Ovary (tissue), 9 donors: ENCODE data around the gene SPINT2. TPM values are rescaled to one million over a fixed set of nuclear protein-coding genes. Genes with fewer than 3 reads are reported as not detected.
A peak's percentile ranks its signal among the peaks of the same experiment; 100 is the strongest.

Experiments
- DNase-seq, 5 donors: peaks; one replicate each; pipeline ENCODE4 v3.0.0-alpha.2; 2019 to 2020
- H3K27ac ChIP-seq, 2 donors: fragments of 200-600 bp; one replicate each; pipeline versions ENCODE4 v1.5.1 to v1.8.0; 2019 to 2022
- H3K27me3 ChIP-seq: fragments of 200-600 bp; one replicate; pipeline ENCODE4 v1.8.0; 2022
- H3K36me3 ChIP-seq: fragments of 200-600 bp; sonication (generic); one replicate; pipeline ENCODE4 v1.5.1; 2019
- H3K4me1 ChIP-seq: one replicate; pipeline ENCODE4 v1.8.1; 2013; ENCODE audit warnings: mild to moderate bottlenecking, moderate library complexity; ENCODE audit not compliant: insufficient read depth
- H3K4me3 ChIP-seq: fragments of 200-600 bp; sonication (generic); one replicate; pipeline ENCODE4 v1.5.1; 2017
- H3K9me3 ChIP-seq, 2 donors: fragments of 200-600 bp in 1 of 2; sonication (generic) in 1 of 2; one replicate each; pipeline versions ENCODE4 v1.5.1 to v1.8.1; 2013 to 2019; ENCODE audit warnings: mild to moderate bottlenecking in 1 of 2, moderate library complexity in 1 of 2
- EP300 ChIP-seq: sonication (generic); formaldehyde crosslinking; IDR thresholded peaks from one replicate; pipeline ENCODE4 v1.6.1; 2017; ENCODE audit warnings: antibody characterized with exemption
- POLR2A ChIP-seq: fragments of 450-650 bp; IDR thresholded peaks from one replicate; pipeline ENCODE4 v1.6.1; 2017; ENCODE audit warnings: antibody characterized with exemption, mild to moderate bottlenecking, moderate library complexity
- WGBS, 3 donors: extraction: QIAGEN DNeasy Blood & Tissue Kit in 1 of 3; methylation state at CpG; one replicate each; pipeline versions ENCODE4 v1.1.5 to v1.1.7; 2013 to 2017; 5-methylcytosine and 5-hydroxymethylcytosine counted together
- intact Hi-C, 4 donors: fragments of 100-400 bp; cut with DNase I; formaldehyde crosslinking; loops; one replicate each; pipeline versions ENCODE4 v1.11.0 to v1.15.1; 2022 to 2023
- polyA plus RNA-seq, 2 donors: library from polyadenylated mRNA; stranded (reverse); fragments of 200-250 nt in 1 of 2; fragments of 350-450 nt in 1 of 2; fragmentation: Illumina TruSeq in 1 of 2; extraction: RNeasy Lipid Tissue Mini Kit (QIAGEN cat#74804) in 1 of 2; gene quantifications; one replicate each; pipeline ENCODE4 v1.2.3, GENCODE V29; 2013 to 2014
- total RNA-seq, 7 donors: library from RNA; depleted of rRNA in 2 of 7; stranded (reverse); fragments of >200 nt in 2 of 7; fragmentation: NEBNext Ultra II Directional in 3 of 7; extraction: Animal tissue kit (Norgen Biotek cat#: 25700) in 3 of 7; gene quantifications; one replicate each; pipeline versions ENCODE4 v1.1.0 to v1.2.4, GENCODE V29; 2016 to 2023
- TF ChIP-seq, protein P1 (sequence below), 3 donors: fragments of 450-650 bp in 2 of 3; fragments of 200-600 bp in 1 of 3; IDR thresholded peaks; one replicate each; pipeline versions ENCODE4 v1.5.1 to v1.8.0; 2016 to 2022; ENCODE audit warnings: antibody characterized with exemption in 3 of 3, mild to moderate bottlenecking in 1 of 3
- donor health status: DM: no; HTN: no; CAD: no; lungs with moderate emphysema.
- donor health status: DM: no; HTN: no; CAD: no.
- donor health status: Bipolar disorder and iron deficiency.
- donor health status: DM: yes; HTN: yes; CAD: no.
- donor health status: DM: no; HTN: no; CAD: no.
- donor health status: DM: yes; HTN: yes; CAD: no.

Gene SPINT2
- total and polyA plus RNA-seq, 9 donors = 71.5 to 556 (median 117) TPM

DNA sequence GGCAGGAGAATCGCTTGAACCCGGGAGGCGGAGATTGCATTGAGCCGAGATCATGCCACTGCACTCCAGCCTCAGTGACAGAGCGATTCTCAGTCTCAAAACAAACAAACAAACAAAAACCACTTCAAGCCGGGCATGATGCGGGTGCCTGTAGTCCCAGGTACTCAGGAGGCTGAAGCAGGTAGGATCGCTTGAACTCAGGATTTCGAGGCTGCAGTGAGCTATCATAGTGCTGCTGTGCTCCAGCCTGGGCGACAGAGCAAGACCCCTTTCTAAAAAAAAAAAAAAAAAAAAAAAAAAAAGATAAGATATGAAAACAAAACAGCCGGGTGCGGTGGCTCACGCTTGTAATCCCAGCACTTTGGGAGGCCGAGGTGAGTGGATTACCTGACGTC, 21.1 kb upstream of the SPINT2 start:
- intact Hi-C loops = loop anchor here in 1 of 4 donors (5.0 kb wide), 1 partner anchor 89 kb away; no protein-coding TSS in a partner anchor
- TF ChIP-seq EP300 (no peak), POLR2A (no peak)
- TF ChIP-seq, protein P1, sequence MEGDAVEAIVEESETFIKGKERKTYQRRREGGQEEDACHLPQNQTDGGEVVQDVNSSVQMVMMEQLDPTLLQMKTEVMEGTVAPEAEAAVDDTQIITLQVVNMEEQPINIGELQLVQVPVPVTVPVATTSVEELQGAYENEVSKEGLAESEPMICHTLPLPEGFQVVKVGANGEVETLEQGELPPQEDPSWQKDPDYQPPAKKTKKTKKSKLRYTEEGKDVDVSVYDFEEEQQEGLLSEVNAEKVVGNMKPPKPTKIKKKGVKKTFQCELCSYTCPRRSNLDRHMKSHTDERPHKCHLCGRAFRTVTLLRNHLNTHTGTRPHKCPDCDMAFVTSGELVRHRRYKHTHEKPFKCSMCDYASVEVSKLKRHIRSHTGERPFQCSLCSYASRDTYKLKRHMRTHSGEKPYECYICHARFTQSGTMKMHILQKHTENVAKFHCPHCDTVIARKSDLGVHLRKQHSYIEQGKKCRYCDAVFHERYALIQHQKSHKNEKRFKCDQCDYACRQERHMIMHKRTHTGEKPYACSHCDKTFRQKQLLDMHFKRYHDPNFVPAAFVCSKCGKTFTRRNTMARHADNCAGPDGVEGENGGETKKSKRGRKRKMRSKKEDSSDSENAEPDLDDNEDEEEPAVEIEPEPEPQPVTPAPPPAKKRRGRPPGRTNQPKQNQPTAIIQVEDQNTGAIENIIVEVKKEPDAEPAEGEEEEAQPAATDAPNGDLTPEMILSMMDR (IDR thresholded peaks at IDR 0.05) = no peak
- no peak for DNase-seq
- peaks cover 6% of the 10 kb centered on the region for H3K4me1 ChIP-seq
- no peak overlapping the region for H3K4me3 ChIP-seq
- H3K36me3 ChIP-seq = no peaks in the 10 kb centered on the region
- H3K9me3 ChIP-seq = no peaks in the 10 kb centered on the region
- H3K27me3 ChIP-seq = no peaks in the 10 kb centered on the region
- WGBS, 3 donors = 52 to 57% (median 55%) methylated on average over 15 of the region's 15 CpGs
- H3K27ac ChIP-seq = no peak overlapping the region

DNA sequence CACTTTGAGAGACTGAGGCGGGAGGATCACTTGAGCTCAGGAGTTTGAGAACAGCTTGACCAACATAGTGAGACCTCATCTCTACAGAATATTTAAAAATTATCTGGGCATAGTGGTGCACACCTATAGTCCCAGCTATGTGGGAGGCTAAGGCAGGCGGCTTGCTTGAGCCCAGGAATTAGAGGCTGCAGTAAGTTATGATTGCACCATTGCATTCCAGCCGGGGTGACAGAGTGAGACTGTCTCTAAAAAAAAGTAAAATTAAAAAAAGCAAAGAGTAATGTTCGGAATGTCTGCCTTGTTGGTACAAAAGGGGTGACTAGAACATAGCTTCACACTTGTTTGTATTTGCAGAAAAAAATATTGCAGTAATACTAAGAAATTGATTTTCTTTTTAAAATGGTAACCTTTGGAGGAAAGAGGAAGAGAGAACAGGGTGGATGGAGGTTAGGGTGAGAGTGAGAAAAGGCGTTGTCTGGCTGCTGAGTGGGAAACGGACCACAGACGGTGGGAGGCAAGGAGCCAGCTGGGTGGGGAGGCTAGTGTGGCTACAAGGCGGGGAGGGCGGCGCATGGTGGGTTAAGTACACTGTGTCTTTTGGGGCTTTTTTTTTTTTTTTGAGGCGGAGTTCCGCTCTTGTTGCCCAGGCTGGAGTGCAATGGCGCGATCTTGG, 18.4 kb upstream of the SPINT2 start:
- Histone ChIP-seq H3K9me3 (no peaks in the 10 kb centered on the region), H3K36me3 (no peaks in the 10 kb centered on the region), H3K4me3 (no peak overlapping the region), H3K27me3 (no peaks in the 10 kb centered on the region), H3K4me1 (peaks cover 6% of the 10 kb centered on the region), H3K27ac (no peak overlapping the region)
- TF ChIP-seq EP300 (no peak), POLR2A (no peak)
- TF ChIP-seq, protein P1 (IDR thresholded peaks at IDR 0.05) = no peak
- DNase-seq = peak; percentile 56 to 79 (median 61)
- WGBS, 3 donors = 11 to 33% (median 14%) methylated on average over 13 to 14 of the region's 14 CpGs
- intact Hi-C loops = loop anchor here in 1 of 4 donors (5.0 kb wide), 1 partner anchor 86 kb away; no protein-coding TSS in a partner anchor

DNA sequence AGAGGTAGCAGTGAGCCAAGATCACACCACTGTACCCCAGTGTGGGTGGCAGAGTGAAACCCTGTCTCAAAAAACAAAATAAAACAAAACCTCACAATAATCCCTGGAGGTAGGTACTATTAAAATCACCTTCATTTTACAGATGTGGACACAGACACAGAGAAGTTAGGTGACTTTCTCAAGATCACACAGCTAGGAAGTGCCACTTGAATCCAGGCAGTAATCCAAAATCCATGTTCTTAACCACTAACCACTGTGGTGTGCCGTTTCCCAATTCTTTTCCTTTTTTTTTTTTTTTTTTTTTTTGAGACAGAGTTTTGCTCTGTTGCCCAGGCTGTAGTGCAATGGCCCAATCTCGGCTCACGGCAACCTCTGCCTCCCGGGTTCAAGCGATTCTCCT, 17.2 kb upstream of the SPINT2 start:
- 47 to 68% (median 66%) methylated on average over 4 to 5 of the region's 5 CpGs for WGBS, 3 donors
- Histone ChIP-seq H3K27ac (no peak overlapping the region), H3K36me3 (no peaks in the 10 kb centered on the region), H3K9me3 (no peaks in the 10 kb centered on the region), H3K27me3 (no peaks in the 10 kb centered on the region), H3K4me3 (no peak overlapping the region), H3K4me1 (peaks cover 8% of the 10 kb centered on the region)
- DNase-seq = no peak
- intact Hi-C loops = loop anchor here in 1 of 4 donors (5.0 kb wide), 1 partner anchor 85 kb away; no protein-coding TSS in a partner anchor
- TF ChIP-seq POLR2A (no peak), EP300 (no peak)
- TF ChIP-seq, protein P1 (IDR thresholded peaks at IDR 0.05) = no peak

DNA sequence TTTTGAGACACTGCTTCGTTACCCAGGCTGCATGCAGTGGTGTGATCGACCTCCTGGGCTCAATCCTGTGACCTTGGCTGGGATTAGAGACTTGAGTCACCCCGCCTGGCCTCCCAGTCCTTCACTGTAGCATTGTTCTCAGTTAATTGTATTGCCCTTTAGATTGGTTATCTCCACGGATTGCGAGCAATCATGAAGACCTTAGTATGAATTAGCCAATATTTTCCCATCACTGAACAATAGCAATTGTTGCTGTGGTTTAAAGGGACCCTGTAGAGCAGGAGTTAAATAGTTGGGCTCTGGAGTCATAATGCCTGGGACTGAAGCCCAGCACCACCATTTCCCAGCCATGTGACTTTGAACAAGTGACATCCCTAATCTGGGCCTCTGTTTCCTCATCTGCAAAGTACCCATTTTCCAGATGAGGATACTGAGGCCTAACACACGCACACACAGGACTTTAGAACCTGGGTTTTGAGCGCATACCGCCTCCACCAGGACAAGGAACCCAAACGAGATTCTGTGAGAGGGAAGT, 16.6 kb upstream of the SPINT2 start:
- TF ChIP-seq POLR2A = no peak
- TF ChIP-seq EP300 = no peak
- TF ChIP-seq, protein P1 (IDR thresholded peaks at IDR 0.05) = no peak
- Histone ChIP-seq H3K36me3 (no peaks in the 10 kb centered on the region), H3K27ac (peak overlapping the region in 1 of 2 donors; percentile 22), H3K4me3 (no peak overlapping the region), H3K27me3 (no peaks in the 10 kb centered on the region), H3K4me1 (peaks cover 14% of the 10 kb centered on the region), H3K9me3 (no peaks in the 10 kb centered on the region)
- DNase-seq = no peak
- 56 to 68% (median 58%) methylated on average over 9 of the region's 9 CpGs for WGBS, 3 donors
- intact Hi-C loops = loop anchor here in 1 of 4 donors (5.0 kb wide), 1 partner anchor 84 kb away; no protein-coding TSS in a partner anchor
